GM23338 (cell line): ENCODE data around the gene SPX. TPM values are rescaled to one million over a fixed set of nuclear protein-coding genes. Genes with fewer than 3 reads are reported as not detected.

ENCODE experiments used
- ATAC-seq: fragments of 200-7000 bp; cut with Tn5 transposase; 3 replicates; pipeline ENCODE4 v1.9.1; 2020
- DNase-seq: peaks from one replicate; pipeline ENCODE4 v3.0.0-alpha.2; 2015; ENCODE audit warnings: low spot score
- H2AFZ ChIP-seq: fragments of 200-600 bp; sonication (generic); 2 replicates; pipeline ENCODE4 v1.8.0; 2016; ENCODE audit warnings: antibody characterized with exemption, mild to moderate bottlenecking, moderate library complexity
- H3F3A ChIP-seq: fragments of 200-600 bp; sonication (generic); replicated peaks from 2 replicates; pipeline ENCODE4 v1.8.0; 2017; ENCODE audit warnings: antibody characterized with exemption, mixed run types, low read depth
- H3K27ac ChIP-seq: fragments of 200-600 bp; sonication (generic); 2 replicates; pipeline ENCODE4 v1.6.1; 2016; ENCODE audit warnings: low read depth
- H3K27me3 ChIP-seq: fragments of 200-600 bp; sonication (generic); 2 replicates; pipeline ENCODE4 v1.8.0; 2016; ENCODE audit warnings: mild to moderate bottlenecking, mixed run types, moderate library complexity; ENCODE audit not compliant: insufficient read depth
- H3K36me3 ChIP-seq: fragments of 200-600 bp; sonication (generic); 2 replicates; pipeline ENCODE4 v1.8.0; 2016; ENCODE audit warnings: mild to moderate bottlenecking; ENCODE audit not compliant: insufficient read depth
- H3K4me1 ChIP-seq: fragments of 200-600 bp; sonication (generic); 2 replicates; pipeline ENCODE4 v1.8.0; 2016; ENCODE audit warnings: mild to moderate bottlenecking, moderate library complexity; ENCODE audit not compliant: insufficient read depth
- H3K4me2 ChIP-seq: fragments of 200-600 bp; sonication (generic); 2 replicates; pipeline ENCODE4 v1.7.1; 2017; ENCODE audit warnings: mixed run types
- H3K4me3 ChIP-seq: fragments of 200-600 bp; sonication (generic); 2 replicates; pipeline ENCODE4 v1.6.1; 2016; ENCODE audit warnings: mixed run types
- H3K79me2 ChIP-seq: fragments of 200-600 bp; sonication (generic); replicated peaks from 2 replicates; pipeline ENCODE4 v1.8.0; 2017; ENCODE audit warnings: mild to moderate bottlenecking; ENCODE audit not compliant: insufficient read depth
- H3K9me2 ChIP-seq: fragments of 200-600 bp; sonication (generic); 2 replicates; pipeline ENCODE4 v1.8.0; 2017; ENCODE audit not compliant: insufficient read depth
- H4K20me1 ChIP-seq: fragments of 200-600 bp; sonication (generic); replicated peaks from 2 replicates; pipeline ENCODE4 v1.8.0; 2017; ENCODE audit warnings: mild to moderate bottlenecking; ENCODE audit not compliant: insufficient read depth
- H3K27ac Mint-ChIP-seq: 2 replicates; pipeline ENCODE4 v1.8.0; 2020; ENCODE audit warnings: inconsistent platforms, mild to moderate bottlenecking, moderate library complexity, mixed read lengths
- H3K27me3 Mint-ChIP-seq: 3 replicates; pipeline ENCODE4 v1.8.0; 2022; ENCODE audit warnings: low read depth, mild to moderate bottlenecking, moderate library complexity, mixed read lengths, inconsistent platforms; ENCODE audit not compliant: insufficient read depth, poor library complexity
- H3K36me3 Mint-ChIP-seq: 3 replicates; pipeline ENCODE4 v1.8.0; 2021; ENCODE audit warnings: low read depth, mild to moderate bottlenecking, inconsistent platforms, moderate library complexity, mixed read lengths
- H3K4me1 Mint-ChIP-seq: 3 replicates; pipeline ENCODE4 v1.8.0; 2020; ENCODE audit warnings: mild to moderate bottlenecking, inconsistent platforms, mixed read lengths
- H3K4me3 Mint-ChIP-seq: 3 replicates; pipeline ENCODE4 v1.8.0; 2021; ENCODE audit warnings: moderate library complexity, mild to moderate bottlenecking, inconsistent platforms, mixed read lengths
- H3K9me3 Mint-ChIP-seq: 3 replicates; pipeline ENCODE4 v1.8.0; 2020; ENCODE audit warnings: moderate library complexity, mild to moderate bottlenecking, inconsistent platforms, mixed read lengths
- CREB1 ChIP-seq: fragments of 250-450 bp; sonication (Bioruptor Pico); IDR thresholded peaks from 2 replicates; pipeline ENCODE4 v1.5.0; 2020; ENCODE audit warnings: low read depth, mild to moderate bottlenecking, moderate library complexity
- EZH2phosphoT487 ChIP-seq: fragments of 200-600 bp; sonication (generic); IDR thresholded peaks from one replicate; pipeline ENCODE4 v1.8.1; 2018; ENCODE audit warnings: antibody characterized with exemption; ENCODE audit not compliant: unreplicated experiment
- JUNB ChIP-seq: IDR thresholded peaks from one replicate; pipeline ENCODE4 v1.6.1; 2016; ENCODE audit warnings: antibody characterized with exemption; ENCODE audit not compliant: unreplicated experiment
- NANOG ChIP-seq: IDR thresholded peaks from 2 replicates; pipeline ENCODE4 v1.6.1; 2016; ENCODE audit warnings: antibody characterized with exemption, borderline replicate concordance
- POLR2AphosphoS5 ChIP-seq: IDR thresholded peaks from 2 replicates; pipeline ENCODE4 v1.6.1; 2016; ENCODE audit warnings: antibody characterized with exemption, low read depth
- STAT1 ChIP-seq: IDR thresholded peaks from one replicate; pipeline ENCODE4 v1.6.1; 2016; ENCODE audit warnings: antibody characterized with exemption; ENCODE audit not compliant: unreplicated experiment
- ZNF114 ChIP-seq: fragments of 250-450 bp; sonication (Bioruptor Pico); IDR thresholded peaks from 2 replicates; pipeline ENCODE4 v1.5.0; 2020; ENCODE audit warnings: mild to moderate bottlenecking, moderate library complexity
- polyA plus RNA-seq: library from polyadenylated mRNA; unstranded; fragments of >200 nt; fragmentation: Nextera tagmentation; extraction: Ambion mirVana; gene quantifications from 2 replicates; pipeline ENCODE4 v1.2.1, GENCODE V29; 2016
- total RNA-seq: library from RNA; depleted of rRNA; stranded (reverse); fragments of >200 nt; shearing (Covaris generic); gene quantifications from 2 replicates; pipeline ENCODE4 v1.2.3, GENCODE V29; 2014
- TF ChIP-seq, protein P1 (sequence below): IDR thresholded peaks from one replicate; pipeline ENCODE4 v1.6.1; 2018; ENCODE audit warnings: antibody characterized with exemption; ENCODE audit not compliant: unreplicated experiment
- TF ChIP-seq, protein P2 (sequence below): IDR thresholded peaks from 2 replicates; pipeline ENCODE4 v1.6.1; 2016; ENCODE audit warnings: antibody characterized with exemption
- TF ChIP-seq, protein P3 (sequence below): fragments of 250-450 bp; sonication (Bioruptor Pico); IDR thresholded peaks from 2 replicates; pipeline ENCODE4 v1.5.0; 2020; ENCODE audit warnings: mild to moderate bottlenecking, moderate library complexity

Gene SPX
- total and polyA plus RNA-seq, 2 experiments from 2014 or later = 1.3 TPM

DNA sequence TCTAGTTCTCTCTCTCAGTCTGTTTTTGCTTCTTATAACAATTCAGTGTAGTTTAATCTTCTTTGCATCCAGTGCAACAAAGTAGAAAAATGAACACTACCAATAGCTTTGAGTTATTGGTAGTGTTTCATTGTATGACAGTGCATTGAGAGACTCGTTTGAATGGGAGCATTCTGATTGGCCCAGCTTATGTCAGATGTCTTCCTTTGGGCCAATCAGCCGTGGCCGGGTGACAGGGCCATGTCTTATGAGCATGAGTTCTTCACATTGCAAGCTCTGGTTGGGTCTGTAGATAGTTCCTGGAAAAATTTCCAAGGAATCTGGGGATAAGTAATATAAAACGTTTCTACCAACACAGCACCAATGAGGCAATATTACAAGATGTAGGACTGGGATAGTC is 42.0 kb downstream of the SPX start:
- DNase-seq = no peak
- TF ChIP-seq JUNB = no peak
- TF ChIP-seq, protein P1, sequence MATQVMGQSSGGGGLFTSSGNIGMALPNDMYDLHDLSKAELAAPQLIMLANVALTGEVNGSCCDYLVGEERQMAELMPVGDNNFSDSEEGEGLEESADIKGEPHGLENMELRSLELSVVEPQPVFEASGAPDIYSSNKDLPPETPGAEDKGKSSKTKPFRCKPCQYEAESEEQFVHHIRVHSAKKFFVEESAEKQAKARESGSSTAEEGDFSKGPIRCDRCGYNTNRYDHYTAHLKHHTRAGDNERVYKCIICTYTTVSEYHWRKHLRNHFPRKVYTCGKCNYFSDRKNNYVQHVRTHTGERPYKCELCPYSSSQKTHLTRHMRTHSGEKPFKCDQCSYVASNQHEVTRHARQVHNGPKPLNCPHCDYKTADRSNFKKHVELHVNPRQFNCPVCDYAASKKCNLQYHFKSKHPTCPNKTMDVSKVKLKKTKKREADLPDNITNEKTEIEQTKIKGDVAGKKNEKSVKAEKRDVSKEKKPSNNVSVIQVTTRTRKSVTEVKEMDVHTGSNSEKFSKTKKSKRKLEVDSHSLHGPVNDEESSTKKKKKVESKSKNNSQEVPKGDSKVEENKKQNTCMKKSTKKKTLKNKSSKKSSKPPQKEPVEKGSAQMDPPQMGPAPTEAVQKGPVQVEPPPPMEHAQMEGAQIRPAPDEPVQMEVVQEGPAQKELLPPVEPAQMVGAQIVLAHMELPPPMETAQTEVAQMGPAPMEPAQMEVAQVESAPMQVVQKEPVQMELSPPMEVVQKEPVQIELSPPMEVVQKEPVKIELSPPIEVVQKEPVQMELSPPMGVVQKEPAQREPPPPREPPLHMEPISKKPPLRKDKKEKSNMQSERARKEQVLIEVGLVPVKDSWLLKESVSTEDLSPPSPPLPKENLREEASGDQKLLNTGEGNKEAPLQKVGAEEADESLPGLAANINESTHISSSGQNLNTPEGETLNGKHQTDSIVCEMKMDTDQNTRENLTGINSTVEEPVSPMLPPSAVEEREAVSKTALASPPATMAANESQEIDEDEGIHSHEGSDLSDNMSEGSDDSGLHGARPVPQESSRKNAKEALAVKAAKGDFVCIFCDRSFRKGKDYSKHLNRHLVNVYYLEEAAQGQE = no peak
- TF ChIP-seq EZH2phosphoT487 = no peak
- TF ChIP-seq ZNF114 = no peak
- TF ChIP-seq NANOG = no peak
- TF ChIP-seq POLR2AphosphoS5 = no peak
- TF ChIP-seq CREB1 (CRISPR knock-in tag) = no peak
- TF ChIP-seq, protein P2, sequence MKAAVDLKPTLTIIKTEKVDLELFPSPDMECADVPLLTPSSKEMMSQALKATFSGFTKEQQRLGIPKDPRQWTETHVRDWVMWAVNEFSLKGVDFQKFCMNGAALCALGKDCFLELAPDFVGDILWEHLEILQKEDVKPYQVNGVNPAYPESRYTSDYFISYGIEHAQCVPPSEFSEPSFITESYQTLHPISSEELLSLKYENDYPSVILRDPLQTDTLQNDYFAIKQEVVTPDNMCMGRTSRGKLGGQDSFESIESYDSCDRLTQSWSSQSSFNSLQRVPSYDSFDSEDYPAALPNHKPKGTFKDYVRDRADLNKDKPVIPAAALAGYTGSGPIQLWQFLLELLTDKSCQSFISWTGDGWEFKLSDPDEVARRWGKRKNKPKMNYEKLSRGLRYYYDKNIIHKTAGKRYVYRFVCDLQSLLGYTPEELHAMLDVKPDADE = no peak
- Histone ChIP-seq H3K36me3 (no peaks in the 10 kb centered on the region), H3K4me1 (no peaks in the 10 kb centered on the region), H3K9me2 (no peaks in the 10 kb centered on the region), H3K27me3 (no peaks in the 10 kb centered on the region), H3K27ac (no peak overlapping the region), H4K20me1 (no peaks in the 10 kb centered on the region), H3F3A (no peaks in the 10 kb centered on the region), H3K79me2 (no peaks in the 10 kb centered on the region), H2AFZ (no peak overlapping the region), H3K4me3 (no peak overlapping the region), H3K4me2 (no peak overlapping the region)
- no peak for ATAC-seq
- Mint-ChIP-seq H3K36me3 (no peaks in the 10 kb centered on the region), H3K27ac (no peak overlapping the region), H3K9me3 (no peaks in the 10 kb centered on the region), H3K27me3 (no peaks in the 10 kb centered on the region), H3K4me3 (no peak overlapping the region), H3K4me1 (no peaks in the 10 kb centered on the region)

DNA sequence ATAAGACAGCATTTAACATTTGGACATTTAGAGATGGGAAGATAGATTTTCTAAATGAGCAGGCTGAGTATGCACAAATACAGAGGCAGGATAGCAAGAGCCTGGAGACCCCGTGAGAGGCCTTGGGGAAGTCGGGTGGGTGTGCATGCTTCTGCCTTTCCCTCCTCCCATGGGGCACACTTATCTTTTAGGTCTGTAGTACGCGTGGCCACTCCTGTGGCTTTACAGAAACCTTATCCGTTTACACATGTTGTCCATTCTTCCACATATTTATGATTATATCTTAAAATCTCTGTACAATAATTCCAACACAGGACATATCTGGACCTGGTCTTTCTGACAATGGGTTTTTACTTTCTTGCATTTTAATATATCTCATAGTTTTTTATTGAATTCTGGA is 45.0 kb downstream of the SPX start:
- DNase-seq (no peak), ATAC-seq (no peak)
- H3K27me3 Mint-ChIP-seq = no peaks in the 10 kb centered on the region
- no peaks in the 10 kb centered on the region for H3K36me3 Mint-ChIP-seq
- Histone ChIP-seq H3K27ac (no peak overlapping the region), H4K20me1 (no peaks in the 10 kb centered on the region), H3K36me3 (no peaks in the 10 kb centered on the region), H3K4me2 (no peak overlapping the region), H3K4me3 (no peak overlapping the region), H3F3A (no peaks in the 10 kb centered on the region), H3K9me2 (no peaks in the 10 kb centered on the region), H3K79me2 (no peaks in the 10 kb centered on the region), H2AFZ (no peak overlapping the region), H3K27me3 (no peaks in the 10 kb centered on the region), H3K4me1 (no peaks in the 10 kb centered on the region)
- no peak overlapping the region for H3K27ac Mint-ChIP-seq
- no peak overlapping the region for H3K4me3 Mint-ChIP-seq
- H3K9me3 Mint-ChIP-seq = no peaks in the 10 kb centered on the region
- no peaks in the 10 kb centered on the region for H3K4me1 Mint-ChIP-seq
- TF ChIP-seq JUNB (no peak), ZNF114 (no peak), STAT1 (no peak)
- TF ChIP-seq, protein P3, sequence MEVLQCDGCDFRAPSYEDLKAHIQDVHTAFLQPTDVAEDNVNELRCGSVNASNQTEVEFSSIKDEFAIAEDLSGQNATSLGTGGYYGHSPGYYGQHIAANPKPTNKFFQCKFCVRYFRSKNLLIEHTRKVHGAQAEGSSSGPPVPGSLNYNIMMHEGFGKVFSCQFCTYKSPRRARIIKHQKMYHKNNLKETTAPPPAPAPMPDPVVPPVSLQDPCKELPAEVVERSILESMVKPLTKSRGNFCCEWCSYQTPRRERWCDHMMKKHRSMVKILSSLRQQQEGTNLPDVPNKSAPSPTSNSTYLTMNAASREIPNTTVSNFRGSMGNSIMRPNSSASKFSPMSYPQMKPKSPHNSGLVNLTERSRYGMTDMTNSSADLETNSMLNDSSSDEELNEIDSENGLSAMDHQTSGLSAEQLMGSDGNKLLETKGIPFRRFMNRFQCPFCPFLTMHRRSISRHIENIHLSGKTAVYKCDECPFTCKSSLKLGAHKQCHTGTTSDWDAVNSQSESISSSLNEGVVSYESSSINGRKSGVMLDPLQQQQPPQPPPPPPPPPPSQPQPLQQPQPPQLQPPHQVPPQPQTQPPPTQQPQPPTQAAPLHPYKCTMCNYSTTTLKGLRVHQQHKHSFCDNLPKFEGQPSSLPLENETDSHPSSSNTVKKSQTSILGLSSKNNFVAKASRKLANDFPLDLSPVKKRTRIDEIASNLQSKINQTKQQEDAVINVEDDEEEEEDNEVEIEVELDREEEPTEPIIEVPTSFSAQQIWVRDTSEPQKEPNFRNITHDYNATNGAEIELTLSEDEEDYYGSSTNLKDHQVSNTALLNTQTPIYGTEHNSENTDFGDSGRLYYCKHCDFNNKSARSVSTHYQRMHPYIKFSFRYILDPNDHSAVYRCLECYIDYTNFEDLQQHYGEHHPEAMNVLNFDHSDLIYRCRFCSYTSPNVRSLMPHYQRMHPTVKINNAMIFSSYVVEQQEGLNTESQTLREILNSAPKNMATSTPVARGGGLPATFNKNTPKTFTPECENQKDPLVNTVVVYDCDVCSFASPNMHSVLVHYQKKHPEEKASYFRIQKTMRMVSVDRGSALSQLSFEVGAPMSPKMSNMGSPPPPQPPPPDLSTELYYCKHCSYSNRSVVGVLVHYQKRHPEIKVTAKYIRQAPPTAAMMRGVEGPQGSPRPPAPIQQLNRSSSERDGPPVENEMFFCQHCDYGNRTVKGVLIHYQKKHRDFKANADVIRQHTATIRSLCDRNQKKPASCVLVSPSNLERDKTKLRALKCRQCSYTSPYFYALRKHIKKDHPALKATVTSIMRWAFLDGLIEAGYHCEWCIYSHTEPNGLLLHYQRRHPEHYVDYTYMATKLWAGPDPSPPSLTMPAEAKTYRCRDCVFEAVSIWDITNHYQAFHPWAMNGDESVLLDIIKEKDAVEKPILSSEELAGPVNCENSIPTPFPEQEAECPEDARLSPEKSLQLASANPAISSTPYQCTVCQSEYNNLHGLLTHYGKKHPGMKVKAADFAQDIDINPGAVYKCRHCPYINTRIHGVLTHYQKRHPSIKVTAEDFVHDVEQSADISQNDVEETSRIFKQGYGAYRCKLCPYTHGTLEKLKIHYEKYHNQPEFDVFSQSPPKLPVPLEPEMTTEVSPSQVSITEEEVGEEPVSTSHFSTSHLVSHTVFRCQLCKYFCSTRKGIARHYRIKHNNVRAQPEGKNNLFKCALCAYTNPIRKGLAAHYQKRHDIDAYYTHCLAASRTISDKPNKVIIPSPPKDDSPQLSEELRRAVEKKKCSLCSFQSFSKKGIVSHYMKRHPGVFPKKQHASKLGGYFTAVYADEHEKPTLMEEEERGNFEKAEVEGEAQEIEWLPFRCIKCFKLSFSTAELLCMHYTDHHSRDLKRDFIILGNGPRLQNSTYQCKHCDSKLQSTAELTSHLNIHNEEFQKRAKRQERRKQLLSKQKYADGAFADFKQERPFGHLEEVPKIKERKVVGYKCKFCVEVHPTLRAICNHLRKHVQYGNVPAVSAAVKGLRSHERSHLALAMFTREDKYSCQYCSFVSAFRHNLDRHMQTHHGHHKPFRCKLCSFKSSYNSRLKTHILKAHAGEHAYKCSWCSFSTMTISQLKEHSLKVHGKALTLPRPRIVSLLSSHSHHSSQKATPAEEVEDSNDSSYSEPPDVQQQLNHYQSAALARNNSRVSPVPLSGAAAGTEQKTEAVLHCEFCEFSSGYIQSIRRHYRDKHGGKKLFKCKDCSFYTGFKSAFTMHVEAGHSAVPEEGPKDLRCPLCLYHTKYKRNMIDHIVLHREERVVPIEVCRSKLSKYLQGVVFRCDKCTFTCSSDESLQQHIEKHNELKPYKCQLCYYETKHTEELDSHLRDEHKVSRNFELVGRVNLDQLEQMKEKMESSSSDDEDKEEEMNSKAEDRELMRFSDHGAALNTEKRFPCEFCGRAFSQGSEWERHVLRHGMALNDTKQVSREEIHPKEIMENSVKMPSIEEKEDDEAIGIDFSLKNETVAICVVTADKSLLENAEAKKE = no peak
